GM11168 (cell line): Measurements from ENCODE around the gene SDS.

Source experiments
- in situ Hi-C: fragments of 300-500 bp; cut with MboI; formaldehyde crosslinking; loops from one replicate; pipeline ENCODE4 v1.12.0; 2022; ENCODE audit warnings: low sequenced_read_pairs; ENCODE audit not compliant: unreplicated experiment

Gene SDS

DNA sequence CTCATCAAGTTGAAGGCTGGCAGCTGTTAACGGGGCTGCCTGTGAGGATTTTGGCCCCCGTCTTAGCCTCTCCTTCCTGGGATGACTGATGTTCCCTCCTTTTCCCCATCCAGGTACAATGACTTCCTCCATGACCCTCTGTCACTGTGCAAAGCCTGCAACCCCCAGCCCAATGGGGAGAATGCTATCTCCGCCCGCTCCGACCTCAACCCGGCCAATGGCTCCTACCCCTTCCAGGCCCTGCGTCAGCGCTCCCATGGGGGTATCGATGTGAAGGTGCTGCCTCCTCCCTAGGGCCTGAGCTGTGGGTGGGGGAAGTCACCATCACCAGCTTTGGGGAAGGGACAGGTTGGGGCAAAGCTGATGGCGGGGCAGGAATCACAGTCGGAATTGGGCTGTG lies 16.1 kb downstream of the SDS start:
- in situ Hi-C loops, result no loop called here

DNA sequence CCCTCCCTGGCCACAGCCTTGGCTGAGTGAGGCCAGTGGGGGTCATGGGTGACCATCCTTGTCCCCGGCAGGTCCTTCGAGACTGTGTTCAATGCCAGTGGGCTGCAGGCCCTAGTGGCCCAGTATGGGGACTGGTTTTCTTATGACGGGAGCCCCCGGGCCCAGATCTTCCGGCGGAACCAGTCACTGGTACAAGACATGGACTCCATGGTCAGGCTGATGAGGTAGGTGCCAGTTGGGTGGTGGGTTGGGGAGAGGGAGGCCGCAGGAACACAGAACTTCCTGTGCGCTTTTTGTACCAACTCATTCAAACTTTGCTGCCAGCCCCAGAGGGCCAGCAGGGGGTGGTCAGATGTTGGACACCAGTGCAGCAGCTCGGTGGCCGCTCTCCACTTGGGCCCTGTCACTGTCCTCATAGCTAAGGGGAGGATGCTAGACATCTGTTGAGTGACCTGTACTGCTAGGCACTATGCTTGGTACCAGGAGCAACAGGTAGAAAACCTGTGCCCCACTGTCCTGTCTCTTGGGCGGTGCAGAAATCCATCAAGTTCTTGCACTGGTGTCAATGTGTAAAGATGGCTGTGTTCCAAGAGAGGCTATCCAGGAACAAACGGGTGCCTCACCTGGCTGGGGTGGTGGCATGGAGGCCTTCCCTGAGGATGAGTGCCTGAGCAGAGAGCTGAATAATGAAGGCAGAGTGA lies 16.7 kb downstream of the SDS start:
- in situ Hi-C loops, result no loop called here

DNA sequence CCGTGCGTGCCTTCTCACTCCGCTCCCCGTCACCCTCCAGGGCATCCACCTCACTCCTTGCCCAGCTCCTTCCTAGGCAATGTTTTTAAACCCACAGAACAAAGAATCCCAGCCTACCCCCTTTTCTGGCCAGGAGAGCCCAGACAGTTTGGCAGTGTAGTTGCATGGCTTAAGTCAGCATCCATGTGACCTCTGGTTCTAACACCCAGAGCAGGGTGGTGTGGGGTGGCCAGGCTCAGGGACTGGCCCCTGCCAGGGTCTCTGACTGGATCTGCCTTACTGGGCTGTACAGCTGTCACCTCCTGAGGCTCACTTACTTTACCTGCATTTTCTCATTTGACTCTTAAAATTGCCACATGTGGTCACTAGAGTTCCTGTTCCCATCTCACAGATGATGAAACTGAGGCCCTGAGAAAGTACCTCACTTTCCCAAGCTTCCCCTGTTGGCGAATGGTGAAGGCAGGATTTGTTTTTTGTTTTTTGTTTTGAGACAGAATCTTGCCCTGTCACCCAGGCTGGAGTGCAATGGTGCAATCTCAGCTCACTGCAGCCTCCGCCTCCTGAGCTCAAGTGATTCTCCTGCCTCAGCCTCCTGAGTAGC lies 18.3 kb downstream of the SDS start:
- in situ Hi-C loops, result no loop called here

DNA sequence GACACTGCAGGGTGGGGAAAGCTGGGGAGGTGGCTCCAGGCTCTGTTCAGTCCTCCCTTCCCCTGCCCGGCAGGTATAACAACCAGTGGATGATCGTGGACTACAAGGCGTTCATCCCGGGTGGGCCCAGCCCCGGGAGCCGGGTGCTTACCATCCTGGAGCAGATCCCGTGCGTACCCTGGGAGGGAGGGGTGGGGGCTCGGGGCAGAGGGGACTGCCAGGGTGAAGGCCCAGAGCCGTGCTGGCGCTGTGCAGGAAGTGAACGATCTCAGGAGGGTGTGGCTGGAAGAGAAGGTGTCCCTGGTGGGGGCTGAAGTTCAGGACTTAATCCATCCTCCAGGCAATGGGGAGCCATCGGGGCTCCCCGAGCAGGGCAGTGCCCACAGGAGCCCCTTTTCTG lies 18.9 kb downstream of the SDS start:
- in situ Hi-C loops, result no loop called here

DNA sequence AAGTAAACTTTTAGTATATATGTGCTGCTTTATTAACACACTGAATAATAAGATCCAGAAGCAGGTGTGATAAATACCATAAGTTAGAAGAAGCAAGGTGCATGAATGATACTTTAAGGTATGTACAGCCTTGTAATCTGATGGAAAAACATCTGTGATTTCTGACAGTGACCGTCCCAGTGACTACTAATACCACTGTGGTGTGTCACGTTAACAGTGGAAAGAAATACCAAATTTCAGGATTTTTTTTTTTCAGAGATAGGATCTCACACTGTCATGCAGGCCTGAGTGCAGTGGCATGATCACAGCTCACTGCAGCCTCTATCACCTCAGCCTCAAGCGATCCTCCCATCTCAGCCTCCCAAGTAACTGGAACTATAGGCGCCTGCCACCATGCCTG lies 21.5 kb downstream of the SDS start:
- in situ Hi-C loops, result no loop called here

DNA sequence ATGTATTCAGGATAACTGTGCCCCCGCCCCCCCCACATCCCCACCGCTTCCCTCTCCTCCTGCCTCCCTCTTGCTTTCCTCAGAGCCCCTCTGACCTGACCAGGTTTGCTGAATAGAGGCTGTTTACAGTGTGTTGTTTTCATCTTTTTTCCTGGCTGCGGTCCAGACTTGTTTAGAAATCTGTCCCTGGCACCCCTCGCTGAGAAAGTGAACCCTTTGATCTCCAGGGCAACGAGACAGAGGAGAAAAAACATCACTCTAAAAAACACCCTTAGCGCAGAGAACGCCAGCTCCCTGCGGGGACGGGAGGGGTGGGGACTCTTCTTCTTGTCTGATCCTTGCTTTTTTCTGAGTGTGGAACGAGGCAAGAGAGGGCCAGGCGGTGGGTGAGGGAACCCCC lies 22.5 kb downstream of the SDS start:
- in situ Hi-C loops, result no loop called here

DNA sequence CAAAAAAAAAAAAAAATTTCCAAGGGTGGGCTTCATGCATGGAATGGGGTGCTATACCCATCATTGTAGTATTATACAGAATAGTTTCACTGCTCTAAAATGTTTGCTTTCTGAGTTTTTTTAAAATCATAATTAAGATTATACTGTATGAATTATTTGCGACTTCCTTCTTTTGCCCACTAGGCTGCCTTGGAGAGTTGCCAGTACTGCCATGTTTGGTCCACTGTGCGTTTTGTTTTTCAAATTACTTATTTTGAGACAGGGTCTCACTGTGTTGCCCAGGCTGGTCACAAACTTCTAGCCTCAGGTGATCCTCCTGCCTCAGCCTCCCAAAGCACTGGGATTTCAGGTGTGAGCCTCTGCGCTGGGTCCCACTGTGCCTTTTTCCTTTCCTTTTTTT lies 25.4 kb downstream of the SDS start:
- in situ Hi-C loops, result no loop called here

DNA sequence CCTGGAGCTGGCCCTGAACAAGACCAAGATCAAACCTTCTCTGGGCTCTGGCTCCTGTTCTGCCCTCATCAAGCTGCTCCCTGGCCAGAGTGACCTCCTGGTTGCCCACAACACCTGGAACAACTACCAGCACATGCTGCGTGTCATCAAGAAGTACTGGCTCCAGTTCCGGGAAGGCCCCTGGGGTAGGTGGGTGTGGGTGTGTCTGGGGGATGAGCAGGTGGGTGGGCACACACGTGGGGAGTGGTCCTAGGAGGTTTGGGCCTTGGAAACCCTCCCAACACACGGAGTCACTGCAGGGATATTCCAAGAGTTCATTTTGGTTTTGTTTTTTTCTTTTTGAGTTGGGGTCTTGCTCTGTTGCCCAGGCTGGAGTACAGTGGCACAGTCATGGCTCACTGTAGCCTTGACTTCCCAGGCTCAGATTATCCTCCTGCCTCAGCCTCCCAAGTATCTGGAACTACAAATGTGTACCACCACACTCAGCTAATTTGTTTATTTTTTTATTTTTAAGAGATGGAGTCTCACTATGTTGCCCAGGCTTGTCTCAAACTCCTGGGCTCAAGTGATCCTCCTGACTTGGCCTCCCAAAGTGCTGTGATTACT lies 28.8 kb downstream of the SDS start:
- in situ Hi-C loops, result no loop called here

DNA sequence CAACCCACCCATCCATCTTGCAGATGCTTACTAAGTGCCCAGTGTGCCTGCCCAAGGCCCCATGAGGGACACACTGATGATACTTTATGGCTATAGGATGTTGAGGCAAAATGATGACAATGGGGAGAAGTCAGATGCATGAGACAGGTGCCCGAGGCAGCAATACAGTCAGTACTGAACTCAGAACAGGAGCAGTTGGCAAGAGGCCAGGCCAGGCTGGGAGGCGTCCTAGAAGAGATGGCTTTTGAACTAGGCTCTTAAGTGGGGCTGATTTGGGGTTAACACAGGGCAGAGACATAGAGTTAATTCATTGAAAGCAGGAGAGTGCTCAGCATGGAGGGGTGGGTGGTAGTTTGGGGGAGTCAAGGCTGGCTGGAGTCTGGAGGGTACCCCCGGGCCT lies 29.7 kb downstream of the SDS start:
- in situ Hi-C loops, result no loop called here

DNA sequence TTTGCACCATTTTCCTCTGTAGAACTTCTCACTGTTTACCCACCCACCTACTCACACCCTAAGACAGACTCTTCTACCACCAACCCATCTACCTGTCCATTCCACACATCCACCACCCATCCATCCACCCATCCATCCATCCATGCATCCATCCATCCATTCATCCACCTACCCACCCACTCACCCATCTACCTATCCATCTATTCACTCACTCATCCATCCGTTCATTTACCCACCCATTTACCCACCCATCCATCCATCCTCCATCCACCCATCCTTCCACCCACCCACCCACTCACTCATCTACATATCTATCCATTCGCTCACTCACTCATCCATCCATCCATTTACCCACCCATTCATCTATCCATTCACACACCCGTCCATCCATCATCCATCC lies 30.2 kb downstream of the SDS start:
- in situ Hi-C loops, result no loop called here

DNA sequence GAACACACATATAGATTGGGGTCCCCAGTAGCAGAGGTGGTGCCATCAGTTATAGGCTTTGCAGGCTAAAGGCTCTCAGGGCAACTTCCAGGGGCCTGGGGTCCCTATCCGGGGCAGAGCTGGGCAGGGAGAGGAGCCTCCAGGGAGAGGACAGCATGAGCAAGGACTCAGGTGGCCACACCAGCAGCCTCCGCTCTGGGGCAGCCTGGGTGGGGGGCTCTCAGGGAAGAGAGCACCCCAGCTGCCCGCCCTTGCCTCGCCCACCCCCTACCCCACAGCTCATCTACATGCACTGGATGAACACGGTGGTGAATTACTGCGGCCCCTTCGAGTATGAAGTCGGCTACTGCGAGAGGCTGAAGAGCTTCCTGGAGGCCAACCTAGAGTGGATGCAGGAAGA lies 31.3 kb downstream of the SDS start:
- in situ Hi-C loops, result no loop called here

DNA sequence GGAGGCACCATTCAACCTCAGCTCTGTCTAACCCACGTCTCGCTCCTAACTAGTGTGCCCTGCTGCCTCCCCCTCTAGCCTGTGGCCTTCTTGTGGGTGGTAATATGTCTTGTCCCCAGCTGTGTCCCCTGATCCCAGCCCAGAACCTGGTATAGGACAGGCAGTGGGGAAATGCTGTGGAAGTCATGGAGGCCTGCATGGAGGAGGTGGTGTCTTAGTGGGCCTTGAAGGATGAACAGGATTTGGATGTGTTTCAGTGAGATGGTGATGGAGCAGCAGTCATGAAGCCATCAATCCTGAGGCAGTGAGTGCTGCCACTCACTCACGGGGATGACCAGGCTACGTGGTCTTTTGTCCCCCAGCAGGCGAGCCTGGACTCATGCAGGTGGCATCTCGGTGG lies 31.9 kb downstream of the SDS start:
- in situ Hi-C loops, result no loop called here

DNA sequence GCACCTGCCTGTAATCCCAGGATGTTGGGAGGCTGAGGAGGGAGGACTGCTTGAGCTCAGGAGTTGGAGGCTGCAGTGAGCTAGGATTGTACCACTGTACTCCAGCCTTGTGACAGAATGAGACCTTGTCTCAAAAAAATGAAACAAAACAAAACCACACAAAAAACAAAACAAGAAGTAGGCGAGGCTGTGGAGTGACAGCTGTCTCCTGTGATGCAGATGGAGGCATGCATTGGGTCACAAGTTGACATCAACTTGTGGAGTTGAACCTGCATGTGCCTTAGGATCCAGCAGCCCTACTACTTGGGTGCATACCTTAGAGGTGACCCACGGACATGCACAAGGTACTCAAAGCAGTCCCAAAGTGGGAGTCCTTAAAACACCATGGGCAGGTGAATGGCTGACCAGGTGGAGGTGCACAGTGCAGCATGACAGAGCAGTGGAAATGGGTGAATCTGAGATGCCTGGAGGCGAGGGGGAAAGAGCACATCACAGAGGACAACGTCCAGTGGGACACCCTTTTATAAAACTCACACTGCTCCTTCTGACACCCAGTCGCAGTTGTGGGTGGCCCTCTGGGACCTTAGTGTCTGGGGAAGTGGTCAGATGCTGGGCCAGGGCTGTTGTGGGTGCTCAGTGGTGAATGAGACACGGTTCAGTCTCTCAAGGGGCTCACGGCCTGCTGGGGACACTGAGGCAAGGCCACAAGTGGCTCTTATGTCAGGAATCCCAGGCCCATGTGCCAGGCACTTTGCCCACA lies 32.6 kb downstream of the SDS start:
- in situ Hi-C loops, result no loop called here

DNA sequence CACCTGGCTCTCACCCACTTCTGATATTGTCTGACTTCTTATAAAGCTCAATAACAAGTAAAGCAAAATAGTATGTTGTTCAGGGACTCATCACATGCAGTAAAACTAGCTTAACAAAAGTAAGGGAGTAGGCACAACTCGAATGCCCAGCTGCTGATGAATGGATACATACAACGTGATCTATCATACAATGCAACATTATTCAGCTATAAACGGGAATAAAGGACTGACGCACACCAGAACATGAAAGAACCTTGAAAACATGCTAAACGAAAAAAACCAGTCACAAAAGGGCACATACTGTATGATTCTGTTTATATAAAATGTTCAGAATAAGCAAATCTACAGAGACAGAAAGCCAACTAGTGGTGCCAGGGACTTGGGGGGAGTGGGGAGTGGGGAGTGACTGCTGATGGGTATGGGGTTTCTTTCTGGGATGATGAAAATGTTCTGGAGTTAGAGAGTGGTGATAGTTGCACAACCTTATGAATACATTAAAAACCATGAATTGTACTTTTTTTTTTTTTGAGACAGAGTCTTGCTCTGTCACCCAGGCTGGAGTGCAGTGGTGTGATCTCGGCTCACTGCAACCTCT lies 34.2 kb downstream of the SDS start:
- in situ Hi-C loops, result no loop called here

DNA sequence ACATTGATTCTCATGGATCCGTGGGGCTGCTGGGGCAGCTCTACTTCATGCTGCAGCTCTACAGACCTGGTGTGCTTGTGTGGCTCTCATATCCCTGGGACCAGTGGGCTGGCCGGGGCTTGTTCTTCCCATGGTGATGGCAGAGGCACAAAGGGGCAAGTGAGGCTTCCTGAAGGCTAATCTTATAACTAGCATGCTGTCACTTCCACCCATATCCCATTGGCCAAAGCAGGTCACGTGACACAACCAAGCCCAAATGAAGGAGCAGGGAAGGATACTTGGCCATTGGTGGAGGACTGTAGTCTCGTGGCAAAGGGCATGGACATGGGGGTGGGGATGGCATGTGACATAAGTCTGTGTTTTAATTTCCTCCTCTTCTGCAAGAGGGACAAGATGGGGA lies 35.4 kb downstream of the SDS start:
- in situ Hi-C loops, result no loop called here

DNA sequence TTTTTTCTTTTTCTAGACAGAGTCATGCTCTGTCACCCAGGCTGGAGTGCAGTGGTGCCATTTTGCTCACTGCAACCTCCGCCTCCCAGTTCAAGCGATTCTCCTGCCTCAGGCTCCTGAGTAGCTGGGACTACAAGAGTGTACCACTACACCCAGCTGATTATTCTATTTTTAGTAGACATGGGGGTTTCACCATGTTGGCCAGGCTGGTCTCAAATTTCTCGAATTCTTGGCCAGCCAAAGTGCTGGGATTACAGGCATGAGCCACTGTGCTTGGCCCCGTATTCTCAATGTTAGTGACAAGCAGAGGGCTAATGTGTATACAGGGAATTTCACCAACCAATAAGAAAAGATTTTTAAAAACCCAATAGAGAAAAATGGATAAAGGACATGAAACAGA lies 36.9 kb downstream of the SDS start:
- in situ Hi-C loops, result no loop called here

DNA sequence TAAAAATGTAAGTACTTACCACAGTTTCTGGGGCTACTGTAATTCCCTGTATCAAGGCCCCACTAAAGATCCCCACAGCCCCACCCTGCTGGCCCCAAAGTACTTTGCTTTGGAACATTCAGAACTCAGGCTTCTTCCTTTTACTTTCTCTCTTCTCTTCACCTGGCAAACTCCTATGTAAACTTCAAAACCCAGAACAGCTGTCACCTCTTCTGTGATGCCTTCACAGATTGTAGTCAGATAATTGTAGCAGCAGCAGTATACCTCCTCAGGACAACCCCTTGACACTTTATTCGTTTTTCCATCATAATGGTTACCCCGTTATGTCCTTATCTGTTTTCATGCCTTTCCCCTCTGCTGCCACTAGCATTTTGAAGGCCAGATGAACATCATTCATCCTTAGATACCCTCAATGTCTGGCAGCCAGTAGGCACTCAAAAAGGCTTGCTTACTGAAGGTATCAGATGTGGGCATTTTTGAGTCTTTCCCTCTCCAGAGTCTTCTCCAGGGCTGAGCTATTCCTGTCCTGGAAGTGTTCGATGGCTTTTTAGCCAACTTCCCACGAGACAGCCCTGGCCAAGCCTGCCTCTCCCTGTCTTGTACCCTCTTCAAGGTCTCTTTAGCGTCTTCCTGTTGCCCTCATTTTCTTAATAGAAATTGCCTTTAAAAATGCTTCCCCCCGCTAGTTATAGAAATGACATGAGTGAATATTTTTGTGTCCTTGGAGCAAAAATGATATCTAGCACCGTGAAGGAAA lies 37.9 kb downstream of the SDS start:
- in situ Hi-C loops, result no loop called here

DNA sequence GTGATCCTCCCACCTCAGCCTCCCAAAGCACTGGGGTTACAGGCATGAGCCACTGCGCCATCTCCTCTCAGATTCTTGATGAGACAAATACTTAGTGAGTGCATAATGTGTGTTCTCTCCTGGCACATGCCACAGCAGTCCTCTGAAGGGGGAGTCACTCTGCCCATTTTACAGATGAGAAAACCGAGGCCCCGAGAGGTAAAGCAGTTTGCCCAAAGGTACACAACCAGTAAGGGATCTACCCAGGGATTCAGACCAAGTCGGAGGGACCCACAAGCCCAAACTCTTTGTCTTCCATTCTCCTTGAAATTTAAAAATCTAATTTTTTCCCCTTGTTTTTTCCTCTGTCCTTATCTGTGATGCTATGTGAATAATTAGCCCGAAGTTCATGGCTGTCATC lies 39.0 kb downstream of the SDS start:
- in situ Hi-C loops, result no loop called here

DNA sequence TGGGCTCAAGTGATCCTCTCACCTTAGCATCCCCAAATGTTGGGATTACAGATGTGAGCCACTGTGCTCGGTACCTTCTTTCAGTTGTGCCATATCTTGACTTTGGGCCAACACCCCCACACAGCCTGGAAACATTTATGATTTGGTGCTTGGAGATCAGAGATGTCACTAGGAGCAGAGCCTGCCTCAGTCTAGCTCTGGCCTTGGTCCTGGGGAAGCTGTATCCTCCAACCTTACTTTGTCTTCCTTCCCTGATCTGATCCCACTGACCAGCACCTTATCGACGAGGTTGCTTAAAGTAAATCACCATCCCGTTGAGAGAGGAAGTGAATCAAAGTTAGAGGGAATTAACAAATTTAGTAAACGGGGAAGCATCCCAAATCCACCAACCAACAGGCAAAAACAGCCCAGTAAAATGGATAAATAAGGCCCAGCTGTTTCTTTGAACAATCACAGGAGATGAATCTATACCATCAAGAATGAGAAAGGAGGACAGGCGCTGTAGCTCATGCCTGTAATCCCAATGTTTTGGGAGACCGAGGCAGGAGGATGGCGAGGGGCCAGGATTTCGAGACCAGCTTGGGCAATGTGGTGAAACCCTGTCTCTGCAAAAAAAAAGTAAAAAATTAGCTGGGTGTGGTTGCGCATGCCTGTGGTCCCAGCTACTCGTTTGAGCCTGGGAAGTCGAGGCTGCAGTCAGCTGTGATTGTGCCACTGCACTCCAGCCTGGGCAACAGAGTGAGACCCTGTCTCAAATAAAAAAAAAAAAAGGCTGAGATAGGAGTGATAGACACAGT lies 41.9 kb downstream of the SDS start:
- in situ Hi-C loops, result no loop called here
